ENCODE results near the gene SLC4A5.

The SLC4A5 gene

DNA sequence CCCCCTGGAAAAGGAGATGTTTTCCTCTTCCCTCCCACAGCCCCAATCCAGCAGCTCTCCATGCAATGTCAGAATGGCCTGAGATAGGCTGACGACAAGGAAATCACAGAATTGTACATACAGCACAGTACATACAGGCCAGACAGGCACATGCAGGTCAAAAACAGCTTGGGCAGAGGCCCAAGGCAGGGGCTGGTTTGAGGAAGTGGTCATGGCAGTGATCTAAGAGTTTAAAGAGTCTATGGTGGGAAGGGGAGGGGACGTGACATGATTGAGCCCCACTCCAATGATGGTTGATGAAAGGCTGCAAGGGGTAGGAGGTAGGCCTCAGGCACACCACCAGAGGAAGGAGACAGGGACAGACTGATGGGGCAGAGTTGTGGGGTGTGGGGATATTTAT lies 32.6 kb upstream of the SLC4A5 start:
- no peaks in the 10 kb centered on the region for H3K4me1 ChIP-seq
- in situ Hi-C loops (cut with MboI; ENCODE audit: low sequenced_read_pairs): no loop called here
- no peaks in the 10 kb centered on the region for H3K27me3 ChIP-seq (ENCODE audit: low read depth)
- no peaks in the 10 kb centered on the region for H3K9me3 ChIP-seq
- H3K4me3 ChIP-seq: no peak overlapping the region
- peaks cover 16% of the 10 kb centered on the region for H3K36me3 ChIP-seq (replicated peaks)
- DNase-seq (ENCODE audit: low spot score in 2 of 2): no peak

DNA sequence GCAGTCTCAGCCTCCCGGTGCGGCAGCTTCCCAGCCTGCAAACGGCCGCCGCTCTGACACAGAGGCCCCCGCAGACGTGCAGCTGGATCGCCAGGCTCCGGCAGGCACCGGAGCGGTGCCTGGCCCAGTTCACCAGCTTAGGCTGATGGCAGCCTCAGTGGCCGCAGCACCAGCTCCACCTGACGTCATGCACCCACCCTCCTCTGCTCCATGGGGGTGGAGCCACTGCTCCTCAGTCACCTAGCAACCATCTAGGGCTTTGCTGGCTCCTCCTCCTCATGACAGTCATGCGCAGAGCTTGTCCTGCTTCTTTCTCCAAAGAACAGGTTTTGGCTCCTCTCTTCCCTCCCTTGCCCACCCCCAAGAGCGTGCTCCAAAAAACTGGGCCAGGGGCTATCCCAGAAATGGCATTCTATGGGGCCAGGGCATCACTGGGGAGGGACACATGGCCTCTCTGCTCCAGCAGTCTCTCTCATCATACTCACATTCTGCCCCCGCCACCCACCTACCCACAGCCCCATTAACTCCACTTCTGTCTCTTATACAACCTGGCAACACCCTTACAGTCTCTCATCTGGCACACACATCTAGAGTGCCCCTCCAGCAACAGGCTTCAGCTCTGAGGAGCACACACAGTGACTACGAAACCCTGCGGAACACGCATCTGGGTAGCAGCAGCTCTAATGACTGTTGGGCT lies 31.4 kb upstream of the SLC4A5 start:
- Histone ChIP-seq H3K27me3 (ENCODE audit: low read depth) (no peaks in the 10 kb centered on the region), H3K9me3 (no peaks in the 10 kb centered on the region), H3K4me1 (no peaks in the 10 kb centered on the region), H3K36me3 (replicated peaks) (peaks cover 28% of the 10 kb centered on the region), H3K4me3 (no peak overlapping the region)
- in situ Hi-C loops (cut with MboI; ENCODE audit: low sequenced_read_pairs): no loop called here
- DNase-seq (ENCODE audit: low spot score in 2 of 2): peak in 1 of 2 experiments; percentile 40

DNA sequence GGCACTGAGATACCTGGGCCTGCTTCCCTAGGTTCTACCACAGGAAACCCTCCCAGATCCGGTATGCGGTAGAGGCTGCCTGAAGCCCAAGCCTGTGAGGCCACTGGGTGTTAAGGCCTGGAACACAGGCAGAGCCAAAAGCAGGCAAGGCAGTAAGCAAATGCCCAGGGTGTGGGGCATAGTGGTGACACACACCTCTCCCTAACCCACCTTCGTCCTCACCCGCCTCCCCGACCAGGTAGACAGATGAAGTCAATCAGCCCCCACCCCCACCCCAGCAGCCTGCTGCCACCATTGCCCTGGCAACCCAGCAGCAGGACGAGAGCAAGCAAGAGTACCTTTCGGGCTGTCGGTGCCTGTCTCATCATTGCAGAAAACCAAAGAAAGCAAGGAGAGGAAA lies 30.8 kb upstream of the SLC4A5 start:
- DNase-seq (ENCODE audit: low spot score in 2 of 2): no peak
- Histone ChIP-seq H3K4me3 (no peak overlapping the region), H3K9me3 (no peaks in the 10 kb centered on the region), H3K36me3 (replicated peaks) (peaks cover 32% of the 10 kb centered on the region), H3K4me1 (no peaks in the 10 kb centered on the region), H3K27me3 (ENCODE audit: low read depth) (no peaks in the 10 kb centered on the region)
- in situ Hi-C loops (cut with MboI; ENCODE audit: low sequenced_read_pairs): no loop called here

DNA sequence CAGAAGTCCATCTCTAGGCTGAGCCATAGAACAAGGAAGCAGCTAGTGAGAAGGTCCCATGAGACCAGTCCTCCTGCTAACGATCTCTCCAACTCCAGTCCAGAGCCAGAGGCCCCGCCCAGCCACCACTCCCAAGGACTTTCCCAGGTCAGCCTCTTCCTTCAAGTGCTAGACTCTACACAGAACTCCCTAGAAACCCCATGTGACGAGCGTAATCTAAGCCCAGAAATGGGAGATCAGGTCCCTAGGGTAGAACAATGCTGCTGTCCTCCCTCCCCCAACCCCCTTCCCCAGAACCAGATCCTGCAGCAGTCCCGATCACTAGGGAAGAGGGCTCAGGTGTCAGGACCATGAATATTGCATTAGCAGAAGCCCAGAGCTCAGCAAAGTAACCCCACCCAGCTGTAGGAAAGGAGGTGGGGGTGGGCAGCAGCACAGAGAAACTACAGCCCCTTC lies 30.0 kb upstream of the SLC4A5 start:
- Histone ChIP-seq H3K27me3 (ENCODE audit: low read depth) (no peaks in the 10 kb centered on the region), H3K9me3 (no peaks in the 10 kb centered on the region), H3K4me3 (no peak overlapping the region), H3K36me3 (replicated peaks) (peaks cover 39% of the 10 kb centered on the region), H3K4me1 (no peaks in the 10 kb centered on the region)
- peak in 1 of 2 experiments; percentile 32 for DNase-seq (ENCODE audit: low spot score in 2 of 2)
- in situ Hi-C loops (cut with MboI; ENCODE audit: low sequenced_read_pairs): no loop called here

DNA sequence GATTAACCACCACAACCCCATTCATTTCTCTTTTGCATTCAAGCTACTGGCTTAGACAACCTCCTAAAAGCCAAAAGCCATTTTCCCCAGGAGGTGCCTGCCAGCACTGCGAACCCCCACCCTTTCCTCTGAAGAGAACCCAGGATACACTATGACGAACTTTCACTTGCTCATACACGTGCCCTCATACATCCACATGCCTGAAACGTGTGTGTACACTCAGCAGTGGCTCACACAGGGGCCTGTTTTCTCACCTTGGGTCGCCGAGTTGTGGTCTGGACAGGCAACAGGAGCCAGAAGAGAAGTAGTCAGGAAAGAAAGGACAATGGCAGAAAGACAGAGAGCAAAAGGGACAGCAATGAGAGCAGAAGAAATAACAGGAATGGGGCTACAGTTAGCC lies 29.5 kb upstream of the SLC4A5 start:
- H3K4me1 ChIP-seq: no peaks in the 10 kb centered on the region
- in situ Hi-C loops (cut with MboI; ENCODE audit: low sequenced_read_pairs): no loop called here
- peaks cover 42% of the 10 kb centered on the region for H3K36me3 ChIP-seq (replicated peaks)
- H3K27me3 ChIP-seq (ENCODE audit: low read depth): no peaks in the 10 kb centered on the region
- DNase-seq (ENCODE audit: low spot score in 2 of 2): no peak
- no peak overlapping the region for H3K4me3 ChIP-seq
- H3K9me3 ChIP-seq: no peaks in the 10 kb centered on the region

- H3K27me3 ChIP-seq (ENCODE audit: low read depth): no peaks in the 10 kb centered on the region
- H3K9me3 ChIP-seq: no peaks in the 10 kb centered on the region
- no peak overlapping the region for H3K4me3 ChIP-seq
- H3K4me1 ChIP-seq: no peaks in the 10 kb centered on the region
- H3K36me3 ChIP-seq (replicated peaks): peaks cover 45% of the 10 kb centered on the region
- in situ Hi-C loops (cut with MboI; ENCODE audit: low sequenced_read_pairs): no loop called here
- no peak for DNase-seq (ENCODE audit: low spot score in 2 of 2)
Observed at GRCh38 chr2:74371421-74371820, 28.2 kb upstream of the SLC4A5 start.

DNA sequence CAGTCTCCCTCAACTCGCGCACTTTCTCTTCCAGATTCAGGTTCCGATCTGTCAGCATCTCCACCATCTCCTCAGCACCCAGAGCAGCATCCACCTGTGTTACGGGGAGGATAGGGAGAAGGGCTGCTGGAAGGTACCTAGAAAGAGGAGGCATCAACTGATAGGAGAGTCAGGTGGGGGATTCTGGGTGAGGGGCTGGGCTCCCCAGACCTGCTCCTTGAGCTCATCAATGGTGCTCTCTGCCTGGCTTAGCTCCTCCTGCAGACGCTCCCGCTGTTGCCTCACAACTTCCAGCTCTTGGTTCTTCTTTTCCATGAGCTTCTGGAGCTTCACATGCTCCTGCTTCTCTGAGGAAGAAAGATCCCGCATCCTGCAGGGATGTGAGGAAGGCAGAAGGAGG lies 26.8 kb upstream of the SLC4A5 start:
- Histone ChIP-seq H3K36me3 (replicated peaks) (peaks cover 56% of the 10 kb centered on the region), H3K4me1 (no peaks in the 10 kb centered on the region), H3K4me3 (no peak overlapping the region), H3K9me3 (no peaks in the 10 kb centered on the region), H3K27me3 (ENCODE audit: low read depth) (no peaks in the 10 kb centered on the region)
- in situ Hi-C loops (cut with MboI; ENCODE audit: low sequenced_read_pairs): no loop called here
- no peak for DNase-seq (ENCODE audit: low spot score in 2 of 2)

- in situ Hi-C loops (cut with MboI; ENCODE audit: low sequenced_read_pairs): no loop called here
- H3K4me1 ChIP-seq: no peaks in the 10 kb centered on the region
- no peaks in the 10 kb centered on the region for H3K27me3 ChIP-seq (ENCODE audit: low read depth)
- H3K36me3 ChIP-seq (replicated peaks): peaks cover 70% of the 10 kb centered on the region
- no peaks in the 10 kb centered on the region for H3K9me3 ChIP-seq
- no peak overlapping the region for H3K4me3 ChIP-seq
- DNase-seq (ENCODE audit: low spot score in 2 of 2): no peak
Observed at GRCh38 chr2:74368499-74368898, 25.3 kb upstream of the SLC4A5 start.

GRCh38 chr2:74367789-74368188 lies 24.6 kb upstream of the SLC4A5 start:
- Histone ChIP-seq H3K4me3 (no peak overlapping the region), H3K27me3 (ENCODE audit: low read depth) (no peaks in the 10 kb centered on the region), H3K9me3 (no peaks in the 10 kb centered on the region), H3K36me3 (replicated peaks) (peaks cover 76% of the 10 kb centered on the region), H3K4me1 (no peaks in the 10 kb centered on the region)
- in situ Hi-C loops (cut with MboI; ENCODE audit: low sequenced_read_pairs): no loop called here
- no peak for DNase-seq (ENCODE audit: low spot score in 2 of 2)

- no peaks in the 10 kb centered on the region for H3K4me1 ChIP-seq
- H3K27me3 ChIP-seq (ENCODE audit: low read depth): no peaks in the 10 kb centered on the region
- H3K9me3 ChIP-seq: no peaks in the 10 kb centered on the region
- in situ Hi-C loops (cut with MboI; ENCODE audit: low sequenced_read_pairs): no loop called here
- no peak overlapping the region for H3K4me3 ChIP-seq
- H3K36me3 ChIP-seq (replicated peaks): peaks cover 90% of the 10 kb centered on the region
- no peak for DNase-seq (ENCODE audit: low spot score in 2 of 2)
Observed at GRCh38 chr2:74366036-74366435, 22.8 kb upstream of the SLC4A5 start.

- Histone ChIP-seq H3K27me3 (ENCODE audit: low read depth) (no peaks in the 10 kb centered on the region), H3K36me3 (replicated peaks) (peaks cover 83% of the 10 kb centered on the region), H3K4me3 (no peak overlapping the region), H3K9me3 (no peaks in the 10 kb centered on the region), H3K4me1 (no peaks in the 10 kb centered on the region)
- in situ Hi-C loops (cut with MboI; ENCODE audit: low sequenced_read_pairs): no loop called here
- DNase-seq (ENCODE audit: low spot score in 2 of 2): no peak
Observed at GRCh38 chr2:74364533-74365505, 21.6 kb upstream of the SLC4A5 start.

GRCh38 chr2:74361327-74361726 lies 18.1 kb upstream of the SLC4A5 start:
- in situ Hi-C loops (cut with MboI; ENCODE audit: low sequenced_read_pairs): no loop called here
- DNase-seq (ENCODE audit: low spot score in 2 of 2): no peak
- Histone ChIP-seq H3K27me3 (ENCODE audit: low read depth) (no peaks in the 10 kb centered on the region), H3K36me3 (replicated peaks) (peaks cover 60% of the 10 kb centered on the region), H3K4me1 (no peaks in the 10 kb centered on the region), H3K9me3 (no peaks in the 10 kb centered on the region), H3K4me3 (no peak overlapping the region)

DNA sequence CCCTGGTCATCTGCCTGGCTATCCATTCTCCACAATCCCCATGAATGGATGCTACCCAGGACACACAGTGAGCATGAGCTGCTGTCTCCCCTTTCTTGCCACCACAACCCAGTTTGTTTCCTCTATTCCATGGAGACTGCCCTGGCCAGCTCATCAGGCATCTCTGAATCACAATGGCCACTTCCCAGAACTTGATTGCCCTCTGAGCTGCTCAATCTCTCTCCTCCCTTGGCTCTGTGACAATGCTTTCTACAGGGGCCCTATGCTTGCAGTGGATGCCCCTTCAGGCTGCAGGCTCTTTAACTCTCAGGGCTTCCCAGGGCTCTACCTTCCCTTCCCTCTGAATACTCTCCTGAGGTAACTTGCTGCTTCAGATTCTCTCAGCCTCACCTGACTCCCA lies 14.4 kb upstream of the SLC4A5 start:
- Histone ChIP-seq H3K27me3 (ENCODE audit: low read depth) (no peaks in the 10 kb centered on the region), H3K9me3 (no peaks in the 10 kb centered on the region), H3K36me3 (replicated peaks) (peaks cover 28% of the 10 kb centered on the region), H3K4me3 (no peak overlapping the region), H3K4me1 (no peaks in the 10 kb centered on the region)
- in situ Hi-C loops (cut with MboI; ENCODE audit: low sequenced_read_pairs): no loop called here
- no peak for DNase-seq (ENCODE audit: low spot score in 2 of 2)

DNA sequence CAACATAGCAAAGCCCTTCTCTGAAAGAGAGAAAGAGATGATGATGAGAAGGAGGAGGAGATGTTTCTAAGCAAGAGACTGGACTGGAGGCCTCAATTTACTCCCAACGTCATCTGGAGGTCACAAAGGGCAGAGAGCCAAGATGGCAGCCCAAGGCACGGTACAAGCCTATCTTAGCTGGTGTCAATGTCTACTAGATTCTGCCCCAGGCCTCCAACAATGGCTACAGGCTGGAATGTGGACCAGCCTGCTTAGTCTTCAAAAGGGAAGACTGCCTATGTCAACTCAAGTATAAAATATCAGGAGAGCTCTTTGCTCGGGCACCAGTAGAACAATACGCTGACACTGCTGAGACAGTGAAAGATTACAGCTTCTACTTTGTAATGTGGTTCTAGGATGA lies 6.7 kb upstream of the SLC4A5 start:
- DNase-seq (ENCODE audit: low spot score in 2 of 2): no peak
- Histone ChIP-seq H3K9me3 (no peaks in the 10 kb centered on the region), H3K27me3 (ENCODE audit: low read depth) (no peaks in the 10 kb centered on the region), H3K4me3 (no peak overlapping the region), H3K36me3 (replicated peaks) (no peaks in the 10 kb centered on the region), H3K4me1 (no peaks in the 10 kb centered on the region)
- in situ Hi-C loops (cut with MboI; ENCODE audit: low sequenced_read_pairs): no loop called here

All from HAP-1 (cell line).